GM18520 (cell line): ENCODE results near the gene GMEB2.
"Not testable (repeated sequence)": the region's sequence is repeated elsewhere in the genome, so short reads cannot be mapped to it uniquely, and the experiment has no call there.

Experiments
- ATAC-seq: cut with Tn5 transposase; IDR thresholded peaks from one replicate; pipeline ENCODE4 v1.9.1; 2021; ENCODE audit not compliant: unreplicated experiment

Gene GMEB2

GRCh38 chr20:63573647-63574131 lies 53.2 kb downstream of the GMEB2 start:
- ATAC-seq = no peak

GRCh38 chr20:63572788-63573646 lies 53.9 kb downstream of the GMEB2 start:
- no peak for ATAC-seq

GRCh38 chr20:63572071-63572787 lies 54.7 kb downstream of the GMEB2 start:
- ATAC-seq = no peak

- not testable (repeated sequence) for ATAC-seq
Observed at GRCh38 chr20:63571087-63571478, 55.8 kb downstream of the GMEB2 start.

GRCh38 chr20:63570281-63571086 lies 56.4 kb downstream of the GMEB2 start:
- ATAC-seq = no peak

GRCh38 chr20:63568986-63569949 lies 57.6 kb downstream of the GMEB2 start:
- ATAC-seq = no peak

GRCh38 chr20:63568170-63568981 lies 58.5 kb downstream of the GMEB2 start:
- ATAC-seq = peak; percentile 9

- ATAC-seq = peak; percentile 35
Observed at GRCh38 chr20:63567386-63568169, 59.3 kb downstream of the GMEB2 start.

GRCh38 chr20:63567136-63567385 lies 59.8 kb downstream of the GMEB2 start:
- ATAC-seq = no peak

GRCh38 chr20:63566395-63567135 lies 60.3 kb downstream of the GMEB2 start:
- ATAC-seq = no peak

GRCh38 chr20:63565699-63566335 lies 61.1 kb downstream of the GMEB2 start:
- no peak for ATAC-seq

GRCh38 chr20:63565021-63565698 lies 61.7 kb downstream of the GMEB2 start:
- ATAC-seq = no peak

GRCh38 chr20:63564036-63564810 lies 62.7 kb downstream of the GMEB2 start:
- no peak for ATAC-seq

- ATAC-seq = no peak
Observed at GRCh38 chr20:63563225-63563935, 63.5 kb downstream of the GMEB2 start.

- no peak for ATAC-seq
Observed at GRCh38 chr20:63562461-63563224, 64.3 kb downstream of the GMEB2 start.
